Measurements from ENCODE around the gene RAE1.

GRCh38 chr20:57417830-57418780 lies 67.0 kb downstream of the RAE1 start:
- TF ChIP-seq CTCF (IDR thresholded peaks at IDR 0.05) (no peak), POLR2A (IDR thresholded peaks at IDR 0.05) (no peak)
